Limb (tissue), 2 donors: Measurements from ENCODE around the gene PRDM16.

Experiments used
- DNase-seq, 2 donors: peaks; one replicate each; pipeline ENCODE4 v3.0.0-alpha.2; 2016; ENCODE audit errors: extremely low spot score in 2 of 2

PRDM16 gene

DNA sequence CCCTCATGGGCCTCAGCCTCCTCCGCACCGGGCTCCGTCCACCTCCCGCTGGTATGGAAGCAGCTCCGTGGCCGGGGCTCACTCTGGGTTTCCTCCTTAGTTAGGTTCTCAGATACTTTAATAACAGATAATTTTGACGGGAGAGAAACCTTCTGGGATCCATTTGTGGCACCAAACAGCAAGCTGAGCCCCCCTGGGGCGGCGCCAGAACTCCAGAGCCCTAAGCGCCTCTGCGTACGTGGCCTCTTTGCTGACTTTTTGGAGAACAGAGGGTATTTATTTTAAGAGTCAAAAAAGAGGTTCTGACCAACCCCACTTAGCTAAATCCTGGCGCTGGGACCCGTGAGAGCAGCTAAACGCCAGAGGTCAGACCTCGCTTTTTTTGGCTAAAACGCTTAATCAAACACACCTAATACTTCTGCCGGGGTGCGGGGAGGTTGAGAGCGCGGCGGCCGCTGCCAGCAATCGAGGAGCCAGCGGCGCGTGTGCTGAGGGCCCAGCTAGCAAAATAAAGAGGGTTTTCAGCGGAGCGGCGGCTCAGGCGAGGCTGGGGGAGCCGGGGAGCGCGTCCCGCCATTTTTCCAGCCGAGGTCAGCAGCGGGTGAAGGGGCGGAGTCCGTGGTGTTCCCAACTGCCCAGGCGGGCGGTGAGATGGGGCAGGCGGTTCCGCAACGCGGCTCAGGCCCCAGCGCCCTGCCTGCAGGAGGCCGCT, 171.7 kb downstream of the PRDM16 start:
- DNase-seq = peak in 1 of 2 donors; percentile 69

DNA sequence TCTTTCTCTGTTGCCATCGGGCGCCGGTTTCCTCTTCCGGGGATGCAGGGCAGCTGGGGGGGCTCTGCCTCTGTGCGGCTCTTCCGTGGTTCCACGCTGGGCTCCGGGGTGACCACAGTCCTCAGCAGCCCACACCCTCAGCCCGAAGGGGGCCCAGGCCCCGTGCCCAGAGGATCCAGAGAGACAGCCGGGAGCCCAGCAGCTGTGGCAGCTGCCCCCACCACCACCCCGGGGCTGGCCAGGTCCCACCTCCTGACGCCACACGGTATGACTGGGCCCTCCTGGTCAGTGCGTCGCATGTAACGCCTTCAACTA, 172.2 kb downstream of the PRDM16 start:
- no peak for DNase-seq

DNA sequence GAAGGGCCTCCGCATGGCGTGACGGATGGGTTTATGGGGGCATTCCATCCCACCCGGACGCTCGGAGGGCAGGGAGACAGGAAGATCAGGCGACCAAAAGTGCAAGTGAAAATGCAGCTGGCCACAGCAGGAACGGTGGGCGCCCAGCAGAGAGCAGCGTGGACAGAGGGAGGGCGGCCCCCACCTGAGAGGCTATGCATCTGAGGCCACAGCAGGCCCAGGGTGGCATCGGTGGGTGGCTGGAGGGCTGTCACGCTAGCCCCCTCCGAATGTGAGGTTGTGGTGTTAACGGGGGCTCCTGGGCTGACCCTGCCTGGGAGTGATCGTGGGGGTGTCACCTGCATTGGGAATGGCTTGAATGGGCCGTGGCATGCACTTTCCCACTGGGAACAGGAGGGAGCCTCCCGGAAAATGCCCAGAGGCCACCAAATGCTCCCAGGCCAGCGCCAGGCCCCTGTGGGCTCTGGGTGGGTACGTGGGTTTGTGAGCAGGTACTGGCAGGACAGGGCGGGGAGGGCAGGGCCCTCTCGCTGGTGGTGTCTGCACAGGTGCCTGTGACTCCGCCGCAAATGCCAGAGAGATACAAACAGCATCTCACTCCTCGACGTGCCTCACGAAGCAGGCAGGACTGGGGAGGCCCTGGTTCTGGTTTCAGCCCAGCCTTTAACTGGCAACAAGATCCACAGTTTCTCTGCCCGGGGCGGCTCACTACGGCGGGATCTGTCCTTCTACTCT, 172.8 kb downstream of the PRDM16 start:
- no peak for DNase-seq

DNA sequence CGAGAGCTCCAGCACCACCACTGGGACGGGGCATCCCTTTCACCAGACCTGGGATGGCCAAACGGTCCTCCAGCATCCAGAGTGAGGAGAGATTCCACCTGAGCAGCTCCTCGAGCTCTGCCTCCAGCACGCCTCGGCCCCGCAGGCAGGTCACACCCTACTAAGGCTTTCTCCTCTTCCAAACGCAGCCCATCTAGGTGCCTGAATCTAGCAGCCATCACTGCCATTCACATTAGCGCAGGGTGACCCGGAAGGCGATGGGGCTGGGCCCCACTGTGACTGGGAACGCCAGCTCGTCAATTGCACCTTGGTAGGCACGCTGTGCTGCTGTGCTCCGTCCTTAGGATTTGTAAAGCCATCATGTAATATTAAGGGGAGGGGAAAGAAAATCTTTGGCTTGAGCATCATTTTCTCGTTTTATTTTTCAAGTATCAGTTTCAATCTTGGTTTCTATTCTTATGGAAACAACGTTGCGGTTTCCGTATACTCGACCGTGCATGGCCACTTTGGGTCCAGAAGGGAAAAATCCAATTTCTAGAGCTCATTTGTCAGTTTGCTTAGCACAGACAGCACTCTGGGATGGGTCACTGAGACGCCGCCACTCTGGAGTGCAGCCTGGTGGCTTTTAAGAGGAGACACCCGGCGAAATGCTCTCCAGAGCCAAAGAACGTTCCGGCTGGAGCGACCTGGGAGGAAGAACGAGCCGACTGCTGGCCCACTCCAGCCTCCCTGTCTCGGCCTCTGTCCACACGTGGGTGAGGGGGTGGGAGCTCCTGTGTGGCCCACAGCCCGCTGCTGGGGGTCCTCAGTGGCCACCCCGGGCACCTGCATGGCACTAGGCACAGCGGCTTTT, 173.6 kb downstream of the PRDM16 start:
- no peak for DNase-seq

DNA sequence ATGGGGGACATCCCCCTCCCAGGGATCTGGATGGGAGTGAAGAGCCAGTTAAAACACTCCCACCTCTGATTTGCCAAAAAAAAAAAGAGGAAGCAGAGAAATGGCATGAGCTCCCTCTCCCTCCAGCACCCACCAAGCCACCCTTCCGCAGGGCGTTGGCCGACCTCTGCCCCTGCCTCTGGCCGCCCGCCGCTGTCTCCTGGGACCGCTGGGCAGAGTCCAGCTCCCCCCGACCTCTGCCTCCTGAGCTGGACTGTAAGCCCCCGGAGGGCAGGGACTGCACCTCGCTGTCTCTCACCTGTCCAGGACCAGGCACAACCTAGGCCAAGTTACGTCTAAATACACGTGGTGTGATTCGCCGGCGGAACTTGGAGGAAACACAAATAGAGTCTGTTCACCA, 174.3 kb downstream of the PRDM16 start:
- DNase-seq = no peak

DNA sequence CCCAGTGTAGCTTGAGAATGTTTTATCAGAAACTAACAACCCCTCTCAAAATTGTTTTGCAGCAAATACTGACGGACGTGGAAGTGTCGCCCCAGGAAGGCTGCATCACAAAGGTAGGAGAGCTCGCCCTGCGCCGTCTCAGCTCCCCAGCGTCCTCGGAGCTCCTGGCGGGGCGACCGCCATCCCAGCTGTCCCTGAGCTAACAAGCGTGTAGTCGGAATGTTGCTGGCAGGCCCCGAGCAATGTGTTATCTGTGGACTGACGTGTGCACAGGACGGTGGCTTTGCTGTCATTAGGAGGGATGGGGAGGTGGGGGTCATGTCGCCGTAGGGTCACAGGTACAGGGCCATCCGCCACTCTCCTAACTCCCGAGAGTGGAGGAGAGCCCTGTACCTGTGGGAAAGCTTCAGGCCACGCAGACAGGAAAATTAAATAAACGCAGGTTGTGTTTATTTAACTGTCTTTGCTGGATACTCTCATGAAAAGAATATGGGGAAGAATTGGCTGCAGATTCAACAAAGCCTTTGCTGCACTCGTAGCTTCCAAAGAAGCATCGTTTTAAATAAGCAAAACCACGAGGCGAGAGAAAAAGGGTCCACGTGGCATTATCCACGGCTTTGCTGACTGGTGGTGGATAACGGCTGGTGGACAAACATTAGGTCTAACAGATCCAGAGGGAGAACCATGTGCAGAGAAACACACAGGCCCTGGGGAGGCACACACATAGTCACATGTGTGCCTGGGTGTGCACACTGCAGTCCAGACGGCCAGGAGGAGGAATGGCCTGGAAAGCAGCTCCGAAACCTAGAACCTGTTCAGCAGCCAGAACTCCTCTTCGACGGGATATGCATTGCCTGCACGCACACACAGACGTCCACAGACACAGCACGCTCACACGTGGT, 175.3 kb downstream of the PRDM16 start:
- no peak for DNase-seq

DNA sequence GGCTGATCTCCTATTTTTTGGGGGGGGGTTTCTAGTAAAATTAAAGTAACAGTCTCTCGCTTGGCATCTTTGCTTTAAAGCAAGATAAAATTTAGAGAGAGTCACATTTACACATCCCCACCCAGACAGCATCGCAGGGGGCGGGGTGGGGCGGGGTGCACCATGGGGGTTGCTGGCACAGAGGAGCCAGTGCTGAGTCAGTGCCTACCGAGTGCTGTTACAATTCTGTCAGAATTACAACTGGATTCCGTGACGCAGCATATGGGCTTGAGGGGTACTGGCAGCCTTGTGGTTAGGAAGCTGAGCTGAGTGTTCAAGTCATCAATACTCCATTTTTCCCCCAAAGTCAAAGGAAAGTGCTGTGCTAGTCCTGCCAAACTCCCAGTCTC, 175.9 kb downstream of the PRDM16 start:
- no peak for DNase-seq

DNA sequence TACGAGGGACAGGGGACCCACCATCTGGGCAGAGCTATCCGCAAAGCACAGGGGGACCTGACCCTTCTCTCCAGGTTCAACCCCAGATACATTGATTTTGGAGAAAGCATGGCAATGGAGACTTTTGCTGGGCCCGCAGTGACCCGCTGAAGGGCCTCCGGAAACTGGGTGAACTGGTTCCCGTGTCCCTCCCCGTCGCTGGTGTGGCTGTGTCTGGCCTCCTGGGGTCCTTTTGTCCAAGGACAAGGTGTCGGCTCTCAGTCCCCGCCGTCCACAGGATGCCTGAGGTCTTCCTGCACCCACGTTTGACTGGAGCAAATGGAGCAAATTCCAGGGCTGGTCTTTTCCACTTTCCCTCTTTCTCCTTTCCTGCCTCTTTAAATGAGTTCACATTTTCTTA, 176.3 kb downstream of the PRDM16 start:
- no peak for DNase-seq

DNA sequence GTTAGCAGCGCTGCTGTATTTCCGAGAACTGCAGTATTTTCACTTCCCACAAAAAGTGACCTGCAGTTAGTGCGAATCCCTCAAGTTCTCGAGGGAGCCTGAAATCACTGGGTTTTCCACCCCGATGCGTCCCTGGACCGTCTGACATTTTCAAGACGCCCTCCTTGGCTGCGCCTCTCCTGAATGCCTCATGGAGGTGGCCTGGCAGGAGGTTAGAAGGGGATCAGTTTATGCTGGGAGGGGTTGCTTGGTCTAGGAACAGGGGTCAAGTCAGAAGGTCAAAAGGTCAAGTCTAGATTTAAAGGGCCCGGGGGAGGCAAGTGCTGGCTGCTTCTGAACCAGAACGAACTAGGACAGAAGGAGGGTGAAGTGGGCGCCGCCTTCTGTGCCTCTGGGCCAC, 176.8 kb downstream of the PRDM16 start:
- DNase-seq = no peak

DNA sequence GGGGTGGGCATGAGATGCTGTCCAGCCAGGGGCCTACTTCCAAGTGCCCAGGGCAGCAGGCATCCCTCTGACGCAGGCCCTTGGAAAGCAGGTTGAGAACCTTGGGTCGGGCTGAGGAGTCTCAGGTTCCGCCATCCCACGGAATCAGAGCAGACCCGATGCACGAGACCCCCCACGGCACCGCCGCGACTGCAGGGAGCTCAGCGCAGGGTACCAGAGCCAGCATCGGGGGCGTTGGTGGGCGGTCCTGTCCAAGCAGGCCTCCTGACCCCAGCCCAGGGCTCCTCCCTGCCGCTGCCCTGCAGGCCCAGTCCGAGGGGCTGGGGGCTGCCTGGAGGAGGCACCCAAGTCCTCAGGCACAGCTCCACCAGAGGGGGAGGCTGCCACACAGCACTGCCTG, 177.2 kb downstream of the PRDM16 start:
- DNase-seq = no peak

DNA sequence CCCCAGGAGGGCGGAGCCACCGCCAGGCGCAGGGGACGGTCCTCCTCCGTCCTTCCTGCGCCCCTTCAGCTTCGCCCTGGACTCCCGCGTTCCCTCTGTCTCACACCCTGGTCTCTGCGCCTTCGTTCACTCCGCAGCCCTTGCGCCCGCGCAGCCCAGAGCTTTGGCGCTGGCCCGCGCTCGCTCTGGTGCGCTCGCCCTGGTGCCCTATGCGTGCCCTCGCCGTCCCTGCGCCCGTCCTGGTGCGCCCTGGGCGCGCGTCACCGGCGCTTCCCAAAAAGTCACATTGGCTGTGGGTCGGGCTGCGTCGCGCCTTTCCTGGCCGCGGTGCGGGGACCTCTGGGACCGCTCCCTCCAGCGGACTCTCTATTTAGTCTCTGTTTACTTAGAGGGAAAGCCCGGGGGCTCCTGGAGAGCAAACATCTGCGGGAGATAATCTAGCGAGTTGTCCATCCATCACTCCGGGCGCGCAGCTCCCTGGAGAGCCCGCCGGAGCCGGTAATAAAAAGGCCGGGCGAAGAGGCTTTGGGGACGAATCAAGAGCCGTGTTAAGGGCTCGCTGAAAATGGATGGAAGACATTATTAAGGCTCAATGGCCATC, 178.6 kb downstream of the PRDM16 start:
- DNase-seq = no peak

DNA sequence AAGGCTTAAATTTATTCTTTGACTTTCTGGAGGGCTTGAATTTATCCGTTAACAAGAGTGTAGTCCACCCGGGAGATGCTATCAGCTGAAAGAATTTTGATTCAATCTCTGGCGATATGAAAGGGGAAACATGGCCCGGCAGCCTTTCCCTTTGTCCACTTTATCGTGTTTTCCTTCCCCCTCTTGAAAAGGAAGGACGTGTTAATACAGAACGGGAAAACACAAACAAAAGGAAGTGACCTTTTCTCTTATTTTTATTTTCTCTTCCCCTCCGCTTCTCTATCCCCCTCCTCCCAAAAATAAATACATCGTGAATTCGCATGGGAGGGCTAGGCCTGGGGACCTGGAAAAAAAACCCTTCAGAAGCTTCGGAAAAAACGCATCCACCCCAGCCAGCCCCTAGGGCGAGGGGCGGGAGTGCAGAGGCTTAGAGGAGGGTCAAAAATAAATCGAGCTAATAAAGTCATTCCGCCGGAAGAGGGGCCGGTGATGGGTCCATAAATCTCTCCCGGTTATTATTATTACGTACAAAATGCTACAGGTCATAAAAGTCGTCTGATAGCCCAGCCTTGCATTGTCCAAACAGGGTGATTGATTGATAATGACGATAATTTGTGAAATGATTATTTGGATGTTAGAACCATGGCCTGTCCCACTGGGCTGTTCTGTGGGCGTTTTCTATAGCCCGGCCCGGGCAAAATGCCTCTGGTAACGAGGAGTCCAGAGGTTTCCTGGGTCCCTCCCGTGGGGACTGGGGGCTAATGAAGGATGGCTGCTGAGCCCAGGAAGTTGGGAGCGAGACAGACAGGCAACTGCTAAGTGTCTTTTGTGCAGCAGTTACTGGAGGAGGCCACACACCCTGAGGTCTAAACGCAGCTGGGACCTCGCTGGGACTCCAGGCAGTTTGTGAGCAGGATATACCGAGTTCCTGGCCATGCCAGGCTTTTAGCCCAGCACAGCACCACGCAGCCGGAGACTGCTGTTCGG, 179.4 kb downstream of the PRDM16 start:
- DNase-seq = no peak

DNA sequence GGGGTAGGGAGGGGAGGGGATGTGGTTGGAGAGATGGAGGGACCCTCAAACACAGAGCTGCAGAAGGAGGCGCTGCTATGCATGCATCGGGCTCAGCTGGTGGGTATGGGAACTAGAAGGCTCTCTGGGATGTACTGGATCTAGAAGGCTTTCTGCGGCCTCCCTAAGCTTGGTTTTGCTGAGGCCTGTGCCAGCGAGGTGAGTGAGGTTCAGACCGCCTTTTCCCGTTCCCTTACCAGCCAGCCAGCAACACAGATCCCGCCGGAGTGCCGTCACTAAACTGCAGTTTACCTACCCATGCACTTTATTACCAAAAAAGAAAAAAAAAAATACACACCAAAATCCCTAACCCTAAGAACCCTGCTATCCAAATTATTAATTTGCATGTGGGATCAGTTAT, 180.2 kb downstream of the PRDM16 start:
- DNase-seq = no peak

DNA sequence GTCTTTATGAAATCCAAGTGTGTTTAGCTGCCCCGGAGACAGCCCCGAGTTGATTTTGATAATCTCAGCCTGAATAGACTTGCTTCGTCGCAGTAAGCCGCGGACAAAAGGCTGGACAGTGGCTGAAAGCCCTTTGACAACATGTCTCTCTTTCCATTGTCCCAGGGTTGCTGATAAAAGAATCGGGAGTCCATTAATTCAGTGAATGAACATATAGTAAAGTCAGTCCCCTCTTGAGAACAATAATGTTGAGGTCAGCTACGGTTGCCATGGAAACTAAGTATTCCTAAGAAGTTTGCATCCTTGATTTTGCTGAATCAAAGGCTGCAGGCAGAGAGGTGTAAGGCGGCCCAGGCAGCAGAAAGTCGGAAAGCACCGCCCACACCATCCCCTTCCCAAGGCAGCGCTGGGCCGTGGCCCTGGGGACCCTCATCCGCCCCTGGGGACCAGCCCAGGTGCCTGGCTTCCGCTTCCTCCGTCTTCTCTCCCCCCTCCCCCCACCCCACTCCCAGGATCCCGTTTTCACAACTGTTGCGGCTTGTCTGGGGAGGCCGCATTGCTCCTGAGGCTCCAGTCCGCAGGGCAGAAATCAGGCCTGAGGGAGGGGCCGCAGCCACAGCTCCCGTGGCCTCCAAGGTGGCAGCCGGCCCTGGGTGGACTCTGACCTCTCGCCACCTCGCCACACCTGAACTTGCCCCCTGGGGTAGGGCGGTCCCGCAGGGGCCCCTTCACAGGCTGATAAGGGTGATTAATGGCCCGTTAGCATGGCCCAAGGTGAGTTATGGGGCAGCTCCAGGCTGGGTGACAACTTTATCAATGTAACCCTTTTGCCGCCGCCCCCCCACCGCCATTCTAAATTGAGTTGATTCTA, 180.9 kb downstream of the PRDM16 start:
- no peak for DNase-seq

DNA sequence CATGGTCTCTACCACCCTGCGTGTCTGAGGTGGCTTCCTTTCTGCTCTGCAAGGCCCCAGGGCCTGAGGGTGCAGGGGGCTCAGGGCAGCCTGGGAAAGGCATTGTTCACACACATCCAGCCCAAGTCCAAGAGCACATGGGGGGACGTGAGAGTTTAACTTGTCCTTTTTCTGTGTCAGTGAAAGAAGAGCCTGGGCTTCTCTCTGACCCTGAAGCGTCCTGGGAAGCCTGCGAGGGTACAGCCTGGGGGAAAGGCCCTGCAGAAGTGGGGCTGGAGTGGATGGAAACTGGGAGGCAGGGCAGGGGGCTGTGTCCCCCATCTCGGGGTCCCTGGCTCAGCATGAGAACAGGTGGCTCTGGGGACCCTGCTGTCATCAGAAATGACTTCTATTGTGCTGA, 181.6 kb downstream of the PRDM16 start:
- DNase-seq = no peak

DNA sequence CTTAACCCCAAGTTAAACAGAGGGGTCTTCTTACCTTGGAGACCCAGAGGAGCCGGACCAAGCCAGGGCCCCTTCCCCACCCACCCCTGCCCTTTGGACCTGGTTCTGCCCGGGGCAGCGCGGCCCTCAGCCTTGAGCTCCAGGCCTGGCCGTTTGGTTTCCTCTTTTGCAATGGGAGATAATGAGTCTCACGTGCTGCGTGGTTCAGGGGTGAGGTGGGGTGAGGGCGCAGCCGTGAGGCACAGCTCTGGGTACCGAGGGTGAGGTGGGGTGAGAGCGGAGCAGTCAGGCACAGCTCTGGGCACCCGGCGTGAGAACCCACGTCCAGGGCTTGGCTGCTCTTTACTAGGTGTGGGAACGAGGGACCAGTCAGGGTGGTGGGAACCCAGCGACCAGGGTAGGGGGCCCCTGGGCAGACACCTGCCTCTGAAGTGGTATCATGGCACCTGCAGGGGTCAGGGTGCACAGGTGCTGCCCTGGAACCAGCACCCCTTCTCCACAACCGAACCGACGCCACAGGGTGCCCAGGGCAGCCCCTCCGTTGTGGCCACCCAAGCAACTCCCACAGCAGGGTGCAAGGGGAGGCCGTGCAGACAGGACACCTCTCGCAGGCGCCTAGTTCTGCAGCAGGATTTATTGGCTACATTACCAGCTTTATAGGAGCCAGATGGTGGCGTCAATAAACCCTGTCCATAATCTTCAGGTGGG, 182.2 kb downstream of the PRDM16 start:
- DNase-seq = no peak

DNA sequence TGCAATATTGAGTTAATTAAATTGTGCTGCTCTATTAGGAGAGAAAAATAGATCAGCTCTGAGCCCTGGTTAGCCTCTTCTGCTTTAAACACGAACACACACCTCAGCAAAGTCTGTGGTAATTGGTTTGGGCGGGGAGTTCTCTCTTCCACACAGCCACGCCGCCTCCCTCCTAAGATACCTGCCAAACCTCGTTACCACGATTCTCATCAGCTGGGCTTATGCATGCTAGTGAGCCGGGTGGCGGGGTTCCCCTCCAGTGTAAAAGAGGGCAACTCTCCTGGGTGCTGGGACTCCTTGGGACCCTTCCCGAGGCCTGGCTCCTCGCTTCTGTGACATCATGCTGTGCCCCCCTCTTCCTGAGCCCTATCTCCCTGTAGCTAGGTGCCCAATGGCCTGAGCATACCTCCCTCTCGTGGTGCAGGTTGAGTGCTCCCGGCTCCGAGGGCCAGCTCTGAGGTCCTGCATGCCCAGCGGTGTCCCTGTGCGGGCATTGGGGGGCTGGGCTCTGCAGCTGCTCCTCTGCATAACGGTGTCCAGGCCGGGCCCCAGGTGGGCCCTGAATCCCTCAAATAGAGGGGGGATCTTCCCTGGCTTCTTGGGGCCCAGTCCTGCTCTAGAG, 182.9 kb downstream of the PRDM16 start:
- no peak for DNase-seq

DNA sequence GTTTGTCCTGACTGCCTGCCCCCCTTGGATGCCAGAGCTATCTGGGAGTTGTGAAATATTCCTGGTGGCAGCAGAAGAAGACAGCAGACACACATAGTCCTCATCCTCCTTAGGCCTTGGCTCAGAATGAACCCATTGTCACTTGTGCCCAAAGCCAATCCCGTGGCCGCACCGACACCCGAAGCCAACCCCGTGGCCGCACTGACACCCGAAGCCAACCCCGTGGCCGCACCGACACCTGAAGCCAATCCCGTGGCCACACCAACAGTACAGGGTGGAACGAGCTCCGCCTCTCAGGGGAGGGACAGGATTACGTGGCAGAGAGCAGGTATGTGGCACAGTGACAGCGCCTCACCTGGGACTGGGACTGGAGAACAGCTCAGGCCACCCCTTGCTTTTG, 186.7 kb downstream of the PRDM16 start:
- DNase-seq = no peak
